DMS79 (cell line): ENCODE results near the gene SARM1.

Experiments
- DNase-seq: peaks from one replicate; lab custom pipeline; 2025; lab: John Stamatoyannopoulos, UW

SARM1 gene

GRCh38 chr17:28341516-28341915 lies 30.0 kb upstream of the SARM1 start:
- DNase-seq, result no peak

- no peak for DNase-seq
Observed at GRCh38 chr17:28342313-28342712, 29.2 kb upstream of the SARM1 start.

GRCh38 chr17:28343491-28343932 lies 28.0 kb upstream of the SARM1 start:
- no peak for DNase-seq

- DNase-seq, result no peak
Observed at GRCh38 chr17:28344011-28344410, 27.5 kb upstream of the SARM1 start.

- DNase-seq, result no peak
Observed at GRCh38 chr17:28344435-28344901, 27.0 kb upstream of the SARM1 start.

- peak; percentile 37 for DNase-seq
Observed at GRCh38 chr17:28345419-28346198, 25.9 kb upstream of the SARM1 start.

- DNase-seq, result no peak
Observed at GRCh38 chr17:28346199-28346580, 25.3 kb upstream of the SARM1 start.

GRCh38 chr17:28346746-28347246 lies 24.7 kb upstream of the SARM1 start:
- no peak for DNase-seq

- no peak for DNase-seq
Observed at GRCh38 chr17:28347261-28347891, 24.1 kb upstream of the SARM1 start.

GRCh38 chr17:28348979-28349378 lies 22.5 kb upstream of the SARM1 start:
- DNase-seq, result no peak

GRCh38 chr17:28350271-28350670 lies 21.2 kb upstream of the SARM1 start:
- DNase-seq, result no peak

- DNase-seq, result peak; percentile 84
Observed at GRCh38 chr17:28357061-28357900, 14.2 kb upstream of the SARM1 start, which contains the start of gene POLDIP2. Gene POLDIP2, minus strand, starts transcription at chr17:28357527. Its CDS starts 79 bp downstream, at chr17:28357448.

- DNase-seq, result peak; percentile 50
Observed at GRCh38 chr17:28357901-28358197, 13.6 kb upstream of the SARM1 start.

- no peak for DNase-seq
Observed at GRCh38 chr17:28363186-28363585, 8.3 kb upstream of the SARM1 start.

- no peak for DNase-seq
Observed at GRCh38 chr17:28363776-28364650, 7.5 kb upstream of the SARM1 start.

GRCh38 chr17:28364665-28365363 lies 6.7 kb upstream of the SARM1 start, which contains the start of gene SEBOX:
Gene SEBOX, minus strand, starts transcription at chr17:28365199. Its CDS starts 48 bp downstream, at chr17:28365151.
- no peak for DNase-seq

- no peak for DNase-seq
Observed at GRCh38 chr17:28365487-28365886, 6.0 kb upstream of the SARM1 start.

GRCh38 chr17:28366605-28367004 lies 4.9 kb upstream of the SARM1 start:
- DNase-seq, result no peak

- DNase-seq, result no peak
Observed at GRCh38 chr17:28367641-28368305, 3.7 kb upstream of the SARM1 start.

- no peak for DNase-seq
Observed at GRCh38 chr17:28368306-28368831, 3.1 kb upstream of the SARM1 start.
